OCI-LY7 (cell line): ENCODE data around the gene NOS3.
A peak's percentile ranks its signal among the peaks of the same experiment; 100 is the strongest.

Source experiments
- CTCF ChIP-seq: fragments of 200-600 bp; sonication (generic); conservative IDR thresholded peaks from 2 replicates; pipeline ENCODE4 v1.5.1; 2014; ENCODE audit warnings: mild to moderate bottlenecking, antibody characterized with exemption, low read length, moderate library complexity, mixed read lengths
- EZH2phosphoT487 ChIP-seq: fragments of 200-600 bp; sonication (generic); IDR thresholded peaks from 2 replicates; pipeline ENCODE4 v1.6.1; 2018; ENCODE audit warnings: low read depth, borderline replicate concordance, mild to moderate bottlenecking, mixed run types, antibody characterized with exemption, low read length, moderate library complexity, mixed read lengths

DNA sequence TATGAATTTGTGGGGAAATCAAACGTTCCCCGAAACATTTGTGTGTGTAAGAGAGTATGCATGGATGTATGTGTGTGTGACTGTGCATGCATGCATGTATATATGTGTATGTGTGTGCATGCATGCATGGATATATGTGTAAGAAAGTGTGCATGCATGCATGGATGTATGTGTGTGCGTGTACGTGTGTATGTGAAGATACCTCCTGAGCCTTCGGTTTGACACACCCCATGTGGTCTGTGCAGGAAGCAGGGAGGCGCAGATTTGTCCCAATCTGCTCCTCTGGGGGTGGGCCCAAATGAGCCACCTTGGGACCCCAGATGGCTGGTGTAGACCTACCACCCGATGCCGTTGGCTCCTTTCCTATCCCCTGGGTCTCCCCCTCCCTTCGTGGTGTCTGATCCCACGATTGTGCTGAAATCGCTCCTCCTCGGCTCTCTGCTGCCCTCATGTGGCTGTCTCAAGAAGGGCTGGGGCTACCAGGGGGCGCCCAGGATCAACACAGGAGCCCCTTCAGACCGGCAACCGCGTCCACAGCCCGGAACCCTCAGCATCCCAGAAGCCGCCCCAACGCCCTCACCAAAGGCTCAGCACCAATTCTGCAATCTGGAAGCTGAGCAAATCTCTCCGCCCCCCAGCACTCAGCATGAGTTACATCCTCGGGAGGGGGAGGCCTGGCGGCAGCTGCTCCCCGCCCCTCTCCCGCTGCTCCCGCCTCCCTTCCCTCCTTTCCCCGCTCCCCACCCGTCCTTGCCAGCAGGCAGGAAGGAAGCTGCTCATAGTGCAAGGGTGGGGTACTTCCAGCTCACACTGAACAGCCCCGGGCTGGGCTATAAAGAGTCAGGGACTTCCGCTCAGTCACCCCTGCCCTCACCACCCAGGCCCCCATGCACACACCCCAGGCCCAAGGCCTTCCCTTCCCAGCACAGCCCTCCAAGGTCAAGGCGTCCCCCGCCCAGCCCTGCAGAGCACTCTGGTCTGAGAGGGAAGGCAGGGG lies 2.3 kb upstream of the NOS3 start:
- TF ChIP-seq CTCF (peak; percentile 88), EZH2phosphoT487 (no peak)
